KG1 (cell line): ENCODE measurements around the gene PC.

Experiments used
- DNase-seq: peaks from one replicate; lab custom pipeline; 2025; lab: John Stamatoyannopoulos, UW

PC gene

DNA sequence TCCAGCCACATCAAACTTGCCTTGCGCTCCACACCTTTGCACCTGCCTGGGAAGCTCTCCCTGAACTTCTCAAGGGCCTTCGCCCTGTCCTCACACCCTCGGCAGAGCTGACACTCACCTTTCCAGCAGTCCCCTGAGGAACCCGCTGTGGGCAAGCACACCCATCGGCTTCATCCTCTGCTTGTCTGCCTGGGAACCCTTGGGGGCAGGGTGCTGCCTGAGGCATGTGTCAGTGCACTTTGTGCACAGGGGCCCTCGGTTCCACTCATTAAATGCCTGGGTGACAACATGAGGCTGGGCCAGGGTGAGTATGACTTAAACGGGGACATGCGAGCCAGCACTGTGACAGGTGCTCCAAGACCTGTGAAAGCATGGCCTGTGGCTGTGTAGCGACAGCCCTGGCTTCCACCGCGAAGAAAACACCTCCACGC lies 103.9 kb downstream of the PC start:
- DNase-seq: no peak

DNA sequence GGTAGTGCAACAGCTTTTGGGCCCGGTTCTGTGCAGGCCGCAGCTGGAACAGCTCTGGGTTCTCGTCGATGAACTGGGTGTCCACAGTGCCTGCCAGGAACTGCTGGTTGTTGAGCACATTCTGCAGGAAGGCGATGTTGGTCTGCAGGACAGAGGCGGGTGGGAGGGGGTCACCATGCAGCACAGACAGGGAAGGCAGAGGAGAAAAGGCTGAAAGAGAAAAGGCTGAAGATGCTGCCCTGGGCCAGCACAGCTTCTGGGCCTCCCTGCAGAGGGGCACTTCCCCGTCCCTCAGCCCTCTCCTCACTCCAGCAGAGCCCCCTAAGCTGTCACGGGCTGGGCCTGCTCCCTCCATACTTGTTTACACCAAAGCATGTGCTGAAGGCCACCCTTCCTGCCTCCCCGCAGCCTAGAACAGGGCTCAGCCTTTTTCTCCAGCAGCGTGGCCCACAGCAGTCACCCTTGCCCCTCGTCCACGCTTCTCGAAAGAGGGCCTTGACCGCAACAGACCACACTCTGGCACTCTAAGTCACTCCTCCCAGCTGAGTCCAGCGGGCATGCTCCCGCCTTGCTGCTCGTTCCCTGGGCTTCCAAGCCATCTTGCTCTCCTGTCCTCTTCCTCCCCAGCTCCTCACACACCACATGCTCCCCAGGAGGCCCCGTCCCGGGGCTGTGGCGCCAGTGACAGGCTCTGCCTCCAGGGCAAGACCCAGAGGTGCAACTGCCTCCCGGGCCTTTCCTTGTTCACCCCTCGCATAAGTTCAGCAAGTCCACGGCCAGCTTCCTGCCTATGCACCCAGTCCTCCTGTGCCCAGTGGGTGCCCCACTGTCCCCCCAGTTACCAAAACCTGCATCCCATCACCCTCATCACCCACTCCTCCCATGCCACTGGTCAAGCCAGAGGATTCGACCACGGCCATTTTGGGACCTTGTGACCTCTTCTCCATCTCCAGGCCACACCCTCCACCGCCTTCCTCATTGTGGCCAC lies 104.6 kb downstream of the PC start:
- DNase-seq: no peak

DNA sequence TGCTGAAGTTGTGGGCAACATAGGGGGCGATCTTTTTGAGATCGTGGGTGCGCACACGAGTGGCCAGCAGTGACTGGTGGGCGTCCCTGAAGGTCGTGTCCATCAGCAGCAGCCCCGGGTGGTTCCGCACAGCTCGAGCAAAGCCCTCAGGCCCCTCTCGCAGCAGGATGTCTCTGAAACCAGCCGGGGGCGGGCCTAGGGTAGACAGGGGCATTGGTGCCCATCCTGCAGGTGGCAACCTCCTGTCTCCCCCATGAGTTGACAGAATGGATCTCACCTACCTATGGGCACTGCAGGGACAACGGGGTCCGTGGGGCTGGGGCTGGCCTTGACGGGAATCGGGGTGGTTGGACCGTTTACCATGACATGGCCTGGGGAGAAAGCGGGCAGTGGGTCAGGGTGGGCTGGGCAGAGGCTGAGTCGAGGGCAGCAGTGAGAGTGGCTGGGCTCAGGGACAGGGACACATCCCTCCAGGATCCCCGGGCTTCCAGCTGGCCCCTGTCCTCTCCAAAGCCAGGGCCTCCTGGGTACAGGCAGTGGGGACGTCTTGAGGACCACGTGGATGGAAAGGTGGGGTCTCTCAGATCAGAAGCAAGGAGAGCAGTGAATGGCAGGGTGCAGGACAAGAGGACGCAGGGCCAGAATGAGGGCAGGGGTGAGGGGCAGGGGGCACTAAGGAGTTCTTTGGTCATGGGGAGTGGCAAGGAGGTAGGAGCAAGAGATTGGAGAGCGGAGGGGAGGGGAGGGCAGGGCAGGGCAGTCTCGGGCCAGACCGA lies 105.5 kb downstream of the PC start:
- DNase-seq: no peak

GRCh38 chr11:66851698-66852465 lies 106.3 kb downstream of the PC start:
- DNase-seq: no peak

GRCh38 chr11:66851239-66851596 lies 107.0 kb downstream of the PC start:
- DNase-seq: no peak

- no peak for DNase-seq
These were observed 107.5 kb downstream of the PC start for GRCh38 chr11:66850588-66851238.

DNA sequence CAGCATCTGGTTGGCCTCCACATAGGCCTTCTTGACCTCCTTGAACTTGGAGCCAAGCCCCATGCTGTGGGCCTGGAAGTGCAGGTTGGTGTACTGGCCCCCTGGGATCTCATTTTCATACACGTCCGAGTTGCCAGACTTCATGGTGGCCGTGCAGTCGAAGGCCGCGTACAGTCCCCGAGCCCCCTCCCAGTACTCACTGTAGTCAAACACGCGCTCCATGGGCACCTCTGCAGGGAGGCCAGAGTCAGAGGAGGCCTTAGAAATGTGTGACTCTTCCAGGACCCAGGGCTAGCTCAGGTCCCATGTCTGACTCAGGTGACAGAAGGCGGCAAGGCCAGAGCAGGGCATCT lies 108.0 kb downstream of the PC start:
- DNase-seq: no peak

GRCh38 chr11:66849501-66850234 lies 108.5 kb downstream of the PC start:
- DNase-seq: no peak

GRCh38 chr11:66848671-66849500 lies 109.3 kb downstream of the PC start:
- no peak for DNase-seq

DNA sequence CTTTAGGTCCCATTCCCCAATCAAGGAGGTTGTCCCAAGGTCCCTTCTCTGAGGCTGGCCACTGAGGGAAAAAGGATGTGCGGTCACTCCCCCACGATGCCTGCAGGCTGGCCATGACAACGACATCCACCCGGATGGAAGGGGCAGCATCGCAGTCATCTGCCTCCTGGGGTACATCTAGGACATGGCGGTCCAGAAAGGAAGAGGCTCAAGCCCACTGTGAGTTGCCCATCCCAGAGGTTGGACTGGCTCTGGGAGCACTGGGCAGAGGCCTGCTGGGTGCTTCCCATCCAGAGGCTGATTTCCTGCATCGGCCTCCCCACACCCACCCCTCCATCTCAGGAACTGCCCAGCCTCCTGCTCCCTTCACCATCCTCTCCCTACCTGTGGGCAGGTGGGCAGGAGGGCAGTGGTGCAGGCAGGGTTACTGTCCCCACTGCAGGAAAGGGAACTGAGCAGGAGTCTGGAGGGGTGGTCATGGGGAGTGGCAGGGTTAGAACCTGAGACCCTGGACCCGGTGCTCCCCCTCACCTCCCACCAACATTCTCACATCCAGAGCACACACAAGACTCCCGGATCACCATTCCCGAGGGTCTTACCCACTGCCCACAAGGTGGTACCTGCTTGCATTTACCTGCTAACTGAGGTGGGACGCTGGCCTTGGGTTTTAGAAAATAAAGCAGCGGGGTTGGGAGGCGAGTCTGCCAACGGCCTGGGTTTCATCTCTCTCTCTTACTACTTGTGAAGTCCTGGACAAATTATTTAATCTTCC lies 110.5 kb downstream of the PC start:
- no peak for DNase-seq

GRCh38 chr11:66846671-66847091 lies 111.5 kb downstream of the PC start:
- DNase-seq: no peak

- no peak for DNase-seq
These were observed 112.3 kb downstream of the PC start for GRCh38 chr11:66845876-66846212.

GRCh38 chr11:66845143-66845875 lies 112.9 kb downstream of the PC start:
- DNase-seq: no peak

- DNase-seq: no peak
These were observed 113.6 kb downstream of the PC start for GRCh38 chr11:66844496-66845142.

DNA sequence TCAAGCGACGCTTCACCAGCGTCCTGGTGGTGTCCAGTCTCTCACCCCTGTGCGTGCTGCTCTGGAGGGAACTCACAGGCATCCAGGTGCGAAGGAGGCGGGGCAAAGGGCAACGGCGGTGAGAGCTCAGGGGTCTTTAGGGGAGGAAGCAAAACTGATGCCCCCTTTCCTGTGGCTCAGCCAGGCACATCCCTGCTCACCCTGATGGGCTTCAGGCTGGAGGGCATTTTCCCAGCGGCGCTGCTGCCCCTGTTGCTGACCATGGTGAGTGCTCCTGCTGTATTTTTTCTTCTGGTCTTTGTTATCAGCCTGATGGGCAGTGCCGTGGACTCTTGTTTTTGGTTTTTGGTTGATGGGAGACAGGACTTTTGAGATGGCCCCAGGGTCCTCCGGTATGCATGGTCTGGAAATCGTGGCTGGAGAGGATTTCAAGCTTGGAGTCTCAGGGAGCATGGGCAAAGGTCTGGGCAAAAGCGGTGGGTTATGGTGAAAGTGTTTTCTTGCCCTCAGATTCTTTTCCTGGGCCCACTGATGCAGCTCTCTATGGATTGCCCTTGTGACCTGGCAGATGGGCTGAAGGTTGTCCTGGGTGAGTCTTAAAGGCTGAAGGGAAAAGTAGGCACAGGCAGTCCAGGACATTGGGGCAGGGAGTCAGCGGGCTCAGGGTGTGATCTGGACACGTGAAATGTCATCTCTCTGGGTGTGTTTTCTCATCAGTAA lies 114.2 kb downstream of the PC start:
- DNase-seq: no peak

GRCh38 chr11:66842896-66843775 lies 115.0 kb downstream of the PC start, which contains the start of gene RCE1:
TSS of gene RCE1 (plus strand) at chr11:66843441. CDS start at chr11:66843456, 15 bp downstream.
- DNase-seq: peak; percentile 96

DNA sequence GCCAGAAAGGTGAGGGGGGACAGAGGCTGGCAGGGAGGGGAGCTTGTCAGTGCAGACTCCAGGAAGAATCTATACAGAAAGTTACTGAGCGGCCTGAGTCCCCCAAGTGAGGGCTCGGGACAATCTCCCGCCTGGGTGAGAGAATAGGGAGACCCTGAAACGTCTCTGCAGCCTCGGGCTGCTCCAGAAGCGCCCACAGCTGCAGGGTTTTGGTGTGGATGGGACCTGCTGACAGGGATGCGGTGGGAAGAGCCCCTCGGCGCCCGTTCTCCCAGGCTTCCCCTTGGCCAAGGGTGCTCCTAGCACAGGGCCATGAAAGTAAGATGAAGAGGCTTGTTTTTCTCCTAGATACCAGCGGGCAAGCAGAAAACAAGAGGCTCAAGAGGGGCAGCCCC lies 115.7 kb downstream of the PC start:
- DNase-seq: no peak
